Natural killer cell (primary cell): Measurements from ENCODE around the gene ERAL1. TPM values are rescaled to one million over a fixed set of nuclear protein-coding genes. Genes with fewer than 3 reads are reported as not detected.
"Not testable (repeated sequence)": the region's sequence is repeated elsewhere in the genome, so short reads cannot be mapped to it uniquely, and the experiment has no call there.

Source experiments
- ATAC-seq, 3 donors: fragments of 150-1000 bp in 2 of 3; fragments of 200-7000 bp in 1 of 3; cut with Tn5 transposase; 1 replicate in 1 of 3; 2 replicates in 2 of 3; pipeline ENCODE4 v1.10.0; 2021; ENCODE audit warnings: mild to moderate bottlenecking in 2 of 3, moderate library complexity in 2 of 3
- DNase-seq, 2 donors: peaks; one replicate each; pipeline versions ENCODE4 v3.0.0 to v3.0.0-alpha.2; 2013 to 2021; ENCODE audit warnings: mixed read lengths in 1 of 2
- H3K27ac ChIP-seq: one replicate; pipeline ENCODE4 v1.5.1; 2013; ENCODE audit warnings: mild to moderate bottlenecking, low read length
- H3K27me3 ChIP-seq: one replicate; pipeline ENCODE4 v1.6.1; 2013; ENCODE audit warnings: low read length; ENCODE audit not compliant: control insufficient read depth, insufficient read depth
- H3K36me3 ChIP-seq: one replicate; pipeline ENCODE4 v1.6.1; 2013; ENCODE audit warnings: low read length; ENCODE audit not compliant: control insufficient read depth, insufficient read depth
- H3K4me1 ChIP-seq: one replicate; pipeline ENCODE4 v1.6.1; 2013; ENCODE audit warnings: low read length; ENCODE audit not compliant: control insufficient read depth, insufficient read depth
- H3K4me3 ChIP-seq: one replicate; pipeline ENCODE4 v1.5.1; 2013; ENCODE audit warnings: low read length
- H3K9me3 ChIP-seq: one replicate; pipeline ENCODE4 v1.6.1; 2013; ENCODE audit warnings: low read length; ENCODE audit not compliant: control insufficient read depth, insufficient read depth
- H3K27ac Mint-ChIP-seq, 2 donors: one replicate each; pipeline ENCODE4 v1.8.0; 2022; ENCODE audit warnings: mild to moderate bottlenecking in 2 of 2, mixed read lengths in 2 of 2, moderate library complexity in 1 of 2
- H3K27me3 Mint-ChIP-seq, 2 donors: one replicate each; pipeline ENCODE4 v1.8.0; 2022; ENCODE audit warnings: low read depth in 2 of 2, mixed read lengths in 2 of 2
- H3K36me3 Mint-ChIP-seq: one replicate; pipeline ENCODE4 v1.8.0; 2022; ENCODE audit warnings: mixed read lengths
- H3K4me1 Mint-ChIP-seq, 2 donors: one replicate each; pipeline ENCODE4 v1.8.0; 2022; ENCODE audit warnings: mixed read lengths in 2 of 2
- H3K4me3 Mint-ChIP-seq: one replicate; pipeline ENCODE4 v1.8.0; 2022; ENCODE audit warnings: mild to moderate bottlenecking, moderate library complexity, mixed read lengths
- H3K9me3 Mint-ChIP-seq, 2 donors: one replicate each; pipeline ENCODE4 v1.8.0; 2022; ENCODE audit warnings: mixed read lengths in 2 of 2
- WGBS: methylation state at CpG from one replicate; pipeline ENCODE4 v1.1.7; 2013; ENCODE audit warnings: missing lambda C conversion rate; ENCODE audit not compliant: insufficient coverage; 5-methylcytosine and 5-hydroxymethylcytosine counted together
- intact Hi-C: fragments of 100-400 bp; cut with micrococcal nuclease; formaldehyde crosslinking; loops from one replicate; pipeline ENCODE4 v1.14.2; 2022
- total RNA-seq, 4 donors: library from RNA; stranded (reverse); fragments of 120-200 nt in 1 of 4; gene quantifications; one replicate each; pipeline versions ENCODE4 v1.2.3 to v1.2.4, GENCODE V29; 2013 to 2022
- TF ChIP-seq, protein P1 (sequence below): fragments of 200-600 bp; IDR thresholded peaks from one replicate; pipeline ENCODE4 v1.8.0; 2022; ENCODE audit warnings: antibody characterized with exemption

The ERAL1 gene
- total RNA-seq, 3 donors from 2014 or later (not counting 1 experiment from before 2014, with no cell fraction given): 20.9 to 35.2 (median 27.3) TPM

DNA sequence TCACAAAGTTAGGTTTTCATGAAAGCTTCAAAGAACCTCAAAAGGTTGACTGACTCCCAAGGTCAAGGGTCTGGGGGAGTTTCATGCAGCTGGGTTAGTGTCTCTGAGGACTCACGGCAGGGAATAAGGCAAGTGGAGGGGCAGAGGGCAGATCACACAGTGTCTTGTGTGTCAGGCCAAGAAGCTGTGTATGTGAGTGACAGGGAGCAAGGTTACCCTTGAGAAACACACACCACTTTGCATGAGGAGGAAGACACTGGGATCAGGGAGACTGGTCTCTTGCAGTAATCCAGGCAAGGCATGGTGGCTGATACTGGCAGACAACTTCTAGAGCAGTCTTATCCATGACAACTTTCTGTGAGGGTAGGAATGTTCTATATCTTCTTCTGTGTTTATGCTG is 36.4 kb downstream of the ERAL1 start:
- Histone ChIP-seq H3K4me3 (no peak overlapping the region), H3K9me3 (no peaks in the 10 kb centered on the region), H3K36me3 (peaks cover 12% of the 10 kb centered on the region), H3K4me1 (peaks cover 50% of the 10 kb centered on the region), H3K27ac (no peak overlapping the region), H3K27me3 (no peaks in the 10 kb centered on the region)
- intact Hi-C loops: loop anchor here (10.0 kb wide), 1 partner anchor 46 kb away; the partner anchor contains the start of gene FAM222B
- ATAC-seq (no peak), DNase-seq (no peak)
- peaks cover 46 to 50% of the 10 kb centered on the region in 2 donors for H3K4me1 Mint-ChIP-seq
- H3K36me3 Mint-ChIP-seq: no peaks in the 10 kb centered on the region
- H3K9me3 Mint-ChIP-seq: no peaks in the 10 kb centered on the region
- TF ChIP-seq, protein P1, sequence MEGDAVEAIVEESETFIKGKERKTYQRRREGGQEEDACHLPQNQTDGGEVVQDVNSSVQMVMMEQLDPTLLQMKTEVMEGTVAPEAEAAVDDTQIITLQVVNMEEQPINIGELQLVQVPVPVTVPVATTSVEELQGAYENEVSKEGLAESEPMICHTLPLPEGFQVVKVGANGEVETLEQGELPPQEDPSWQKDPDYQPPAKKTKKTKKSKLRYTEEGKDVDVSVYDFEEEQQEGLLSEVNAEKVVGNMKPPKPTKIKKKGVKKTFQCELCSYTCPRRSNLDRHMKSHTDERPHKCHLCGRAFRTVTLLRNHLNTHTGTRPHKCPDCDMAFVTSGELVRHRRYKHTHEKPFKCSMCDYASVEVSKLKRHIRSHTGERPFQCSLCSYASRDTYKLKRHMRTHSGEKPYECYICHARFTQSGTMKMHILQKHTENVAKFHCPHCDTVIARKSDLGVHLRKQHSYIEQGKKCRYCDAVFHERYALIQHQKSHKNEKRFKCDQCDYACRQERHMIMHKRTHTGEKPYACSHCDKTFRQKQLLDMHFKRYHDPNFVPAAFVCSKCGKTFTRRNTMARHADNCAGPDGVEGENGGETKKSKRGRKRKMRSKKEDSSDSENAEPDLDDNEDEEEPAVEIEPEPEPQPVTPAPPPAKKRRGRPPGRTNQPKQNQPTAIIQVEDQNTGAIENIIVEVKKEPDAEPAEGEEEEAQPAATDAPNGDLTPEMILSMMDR: no peak
- H3K27ac Mint-ChIP-seq: peak overlapping the region; percentile 68 to 84
- 100% methylated on average over 1 of the region's 1 CpG for WGBS
- H3K27me3 Mint-ChIP-seq: no peaks in the 10 kb centered on the region
- H3K4me3 Mint-ChIP-seq: no peak overlapping the region

DNA sequence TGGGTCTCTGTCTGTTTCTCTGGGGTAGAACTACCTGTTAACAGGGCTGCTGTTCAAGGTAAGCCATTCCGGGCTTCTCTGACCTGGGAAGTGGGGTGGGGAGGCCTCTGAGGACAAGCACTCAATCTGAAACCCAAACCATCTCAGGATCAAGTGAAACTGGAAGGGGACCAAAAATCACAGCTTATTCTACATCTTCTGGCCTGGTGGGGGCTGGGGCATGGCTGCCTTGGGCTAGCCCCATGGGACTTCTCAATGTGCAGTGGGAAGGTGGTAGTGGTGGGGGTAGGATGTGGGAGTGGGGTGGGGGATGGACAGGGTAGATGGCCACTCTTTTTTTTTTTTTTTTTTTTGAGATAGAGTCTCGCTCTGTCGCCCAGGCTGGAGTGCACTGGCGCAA is 37.2 kb downstream of the ERAL1 start:
- no peak for DNase-seq
- Histone ChIP-seq H3K9me3 (no peaks in the 10 kb centered on the region), H3K27ac (peak overlapping the region; percentile 27), H3K4me3 (no peak overlapping the region), H3K36me3 (peaks cover 10% of the 10 kb centered on the region), H3K4me1 (peaks cover 58% of the 10 kb centered on the region), H3K27me3 (no peaks in the 10 kb centered on the region)
- TF ChIP-seq, protein P1: no peak
- WGBS: 91% methylated on average over 4 of the region's 4 CpGs
- Mint-ChIP-seq H3K4me3 (no peak overlapping the region), H3K27me3 (no peaks in the 10 kb centered on the region), H3K36me3 (no peaks in the 10 kb centered on the region), H3K27ac (peak overlapping the region; percentile 68 to 84), H3K4me1 (peaks cover 53 to 58% of the 10 kb centered on the region in 2 donors), H3K9me3 (no peaks in the 10 kb centered on the region)
- intact Hi-C loops: loop anchor here (2.0 to 10.0 kb wide), 2 partner anchors 15 to 47 kb away; partner anchors contain the start of gene FAM222B
- no peak for ATAC-seq

DNA sequence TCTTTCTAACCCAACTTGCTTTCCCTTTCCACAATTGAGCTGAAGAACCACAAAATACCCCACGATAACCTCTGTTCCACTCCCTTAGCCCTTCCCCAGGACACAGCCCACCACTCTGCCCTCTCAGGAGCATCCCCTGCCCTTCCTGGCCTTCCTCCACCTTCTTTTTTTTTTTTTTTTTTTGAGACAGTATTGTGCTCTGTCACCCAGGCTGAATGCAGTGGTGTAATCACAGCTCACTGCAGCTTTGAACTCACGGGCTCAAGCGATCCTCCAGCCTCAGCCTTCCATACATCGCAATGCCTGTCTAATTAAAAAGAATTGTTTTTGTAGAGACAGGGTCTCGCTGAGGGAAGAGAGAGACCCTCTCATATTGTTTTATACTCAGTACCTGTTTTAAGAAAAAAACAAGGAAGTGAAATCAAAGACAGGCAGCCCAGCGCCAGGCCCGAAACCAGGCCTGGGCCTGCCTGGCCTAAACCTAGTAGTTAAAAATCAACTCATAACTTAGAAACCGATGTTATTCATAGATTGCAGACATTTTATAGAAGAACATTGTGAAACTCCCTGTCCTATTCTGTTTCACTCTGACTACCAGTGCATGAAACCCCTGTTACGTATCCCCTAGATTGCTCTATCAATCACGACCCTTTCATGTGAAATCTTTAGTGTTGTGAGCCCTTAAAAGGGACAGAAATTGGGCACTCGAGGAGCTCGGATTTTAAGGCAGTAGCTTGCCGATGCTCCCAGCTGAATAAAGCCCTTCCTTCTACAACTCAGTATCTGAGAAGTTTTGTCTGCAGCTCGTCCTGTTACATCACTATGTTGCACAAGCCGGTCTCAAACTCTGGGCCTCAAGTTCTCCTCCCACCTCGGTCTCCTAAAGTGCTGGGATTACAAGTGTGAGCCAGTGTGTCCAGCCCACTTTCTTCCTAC is 38.7 kb downstream of the ERAL1 start:
- H3K27me3 ChIP-seq, H3K36me3 ChIP-seq, H3K9me3 ChIP-seq, H3K27me3 Mint-ChIP-seq, H3K36me3 Mint-ChIP-seq, H3K9me3 Mint-ChIP-seq, H3K4me3 ChIP-seq, ATAC-seq: not testable (repeated sequence)
- peak in 1 of 2 donors; percentile 62 for DNase-seq
- Histone ChIP-seq H3K27ac (peak overlapping the region; percentile 82), H3K4me1 (peaks cover 64% of the 10 kb centered on the region)
- Mint-ChIP-seq H3K4me3 (peak overlapping the region; percentile 59), H3K27ac (peak overlapping the region; percentile 88 to 96), H3K4me1 (peaks cover 59 to 61% of the 10 kb centered on the region in 2 donors)
- WGBS: 56% methylated on average over 12 of the region's 16 CpGs
- intact Hi-C loops: loop anchor here (2.0 to 10.0 kb wide), 2 partner anchors 17 to 49 kb away; partner anchors contain the start of gene FAM222B

DNA sequence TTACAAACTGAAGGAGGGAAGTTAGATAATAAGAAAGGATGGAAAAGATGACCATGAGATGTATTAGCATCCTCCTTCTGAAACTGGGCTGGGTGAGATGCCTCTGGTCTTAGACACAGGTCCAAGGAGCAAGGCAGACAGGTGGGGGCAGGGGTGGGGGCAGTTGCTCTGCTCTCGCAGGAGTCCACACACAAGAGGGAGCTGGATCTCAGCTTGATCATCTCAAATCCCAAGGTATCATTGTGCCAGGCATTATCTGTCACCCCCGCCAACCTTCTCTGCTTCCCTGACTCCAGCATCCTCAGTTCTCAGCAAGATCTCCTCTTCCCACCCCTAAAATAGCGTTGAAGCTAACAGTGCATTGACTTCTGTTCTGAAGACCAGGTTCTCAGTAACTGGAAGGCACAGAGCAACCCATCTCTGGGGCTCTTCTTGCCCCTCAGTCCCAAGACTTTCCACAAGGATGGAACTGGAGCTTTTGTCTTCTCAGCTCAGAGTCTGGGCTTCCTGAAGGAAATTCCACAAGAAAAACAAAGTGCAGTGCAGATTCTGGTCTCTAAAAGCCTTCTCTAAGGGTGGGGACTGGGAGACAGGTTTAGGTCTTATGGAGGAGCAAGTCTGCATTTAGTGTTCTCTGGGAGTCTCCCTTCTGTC is 41.1 kb downstream of the ERAL1 start:
- Mint-ChIP-seq H3K36me3 (no peaks in the 10 kb centered on the region), H3K4me1 (peaks cover 56 to 66% of the 10 kb centered on the region in 2 donors), H3K4me3 (peak overlapping the region; percentile 90), H3K27me3 (no peaks in the 10 kb centered on the region), H3K27ac (peak overlapping the region; percentile 93 to 97), H3K9me3 (no peaks in the 10 kb centered on the region)
- Histone ChIP-seq H3K9me3 (no peaks in the 10 kb centered on the region), H3K27ac (peak overlapping the region; percentile 79), H3K36me3 (peaks cover 2% of the 10 kb centered on the region), H3K4me3 (peak overlapping the region; percentile 94), H3K27me3 (no peaks in the 10 kb centered on the region), H3K4me1 (peaks cover 64% of the 10 kb centered on the region)
- TF ChIP-seq, protein P1: no peak
- no peak for ATAC-seq
- no peak for DNase-seq
- intact Hi-C loops: loop anchor here (5.0 to 10.0 kb wide), 2 partner anchors 51 to 169 kb away; partner anchors contain the start of genes FAM222B, NEK8 and TLCD1
- 57% methylated on average over 2 of the region's 3 CpGs for WGBS
